Activated naive CD8-positive, alpha-beta T cell treated with anti-CD3 and anti-CD28 coated beads for 36 hours (primary cell): ENCODE results near the gene SYNGR3. TPM values are rescaled to one million over a fixed set of nuclear protein-coding genes. Genes with fewer than 3 reads are reported as not detected.

Experiments
- DNase-seq: peaks from one replicate; pipeline ENCODE4 v3.0.0; 2021
- H3K27ac Mint-ChIP-seq: one replicate; pipeline ENCODE4 v1.8.0; 2022; ENCODE audit warnings: mild to moderate bottlenecking, moderate library complexity, mixed read lengths
- H3K27me3 Mint-ChIP-seq: one replicate; pipeline ENCODE4 v1.8.0; 2022; ENCODE audit warnings: mild to moderate bottlenecking, mixed read lengths
- H3K36me3 Mint-ChIP-seq: one replicate; pipeline ENCODE4 v1.8.0; 2021; ENCODE audit warnings: mild to moderate bottlenecking, mixed read lengths
- H3K4me1 Mint-ChIP-seq: one replicate; pipeline ENCODE4 v1.8.0; 2021; ENCODE audit warnings: mixed read lengths
- H3K4me3 Mint-ChIP-seq: one replicate; pipeline ENCODE4 v1.8.0; 2022; ENCODE audit warnings: mild to moderate bottlenecking, moderate library complexity, mixed read lengths
- H3K9me3 Mint-ChIP-seq: one replicate; pipeline ENCODE4 v1.8.0; 2022; ENCODE audit warnings: mixed read lengths
- total RNA-seq, 2 experiments: library from RNA; stranded (reverse); gene quantifications; one replicate each; pipeline ENCODE4 v1.2.3, GENCODE V29; 2021

SYNGR3 gene
- total RNA-seq, 2 experiments from 2014 or later, result 2.0 to 3.5 TPM

DNA sequence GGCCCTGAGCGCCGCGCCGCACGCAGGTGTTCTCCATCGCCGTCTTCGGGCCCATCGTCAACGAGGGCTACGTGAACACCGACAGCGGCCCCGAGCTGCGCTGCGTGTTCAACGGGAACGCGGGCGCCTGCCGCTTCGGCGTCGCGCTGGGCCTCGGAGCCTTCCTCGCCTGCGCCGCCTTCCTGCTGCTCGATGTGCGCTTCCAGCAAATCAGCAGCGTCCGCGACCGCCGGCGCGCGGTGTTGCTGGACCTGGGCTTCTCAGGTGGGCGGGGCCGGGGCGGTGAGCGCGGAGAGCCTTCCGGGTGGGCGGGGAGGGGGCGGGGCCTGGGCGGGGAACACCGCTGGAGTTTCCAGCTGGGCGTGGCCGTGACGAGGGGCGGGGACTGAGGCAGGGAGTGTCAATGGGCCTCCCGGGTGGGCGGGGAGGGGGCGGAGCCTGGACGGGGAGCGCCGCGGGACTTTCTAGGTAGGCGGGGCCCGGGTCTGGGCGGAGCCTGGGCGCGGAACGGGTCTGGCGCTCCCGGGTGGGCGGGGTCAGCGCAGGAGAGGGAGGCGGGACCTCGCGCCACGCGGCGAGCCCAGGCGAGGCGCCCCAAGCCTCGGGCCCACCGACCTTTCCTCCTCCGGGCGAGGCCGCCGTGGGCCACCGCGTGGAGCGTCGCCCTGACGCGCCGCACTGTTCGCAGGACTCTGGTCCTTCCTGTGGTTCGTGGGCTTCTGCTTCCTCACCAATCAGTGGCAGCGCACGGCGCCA, 2.4 kb downstream of the SYNGR3 start:
- DNase-seq, result peak; percentile 92
- Mint-ChIP-seq H3K4me3 (no peak overlapping the region), H3K27me3 (peaks cover 32% of the 10 kb centered on the region), H3K36me3 (peaks cover 11% of the 10 kb centered on the region), H3K27ac (no peak overlapping the region), H3K4me1 (peaks cover 26% of the 10 kb centered on the region), H3K9me3 (no peaks in the 10 kb centered on the region)

- no peak overlapping the region for H3K27ac Mint-ChIP-seq
- no peak for DNase-seq
Observed at GRCh38 chr16:1992704-1993317, 3.0 kb downstream of the SYNGR3 start.

DNA sequence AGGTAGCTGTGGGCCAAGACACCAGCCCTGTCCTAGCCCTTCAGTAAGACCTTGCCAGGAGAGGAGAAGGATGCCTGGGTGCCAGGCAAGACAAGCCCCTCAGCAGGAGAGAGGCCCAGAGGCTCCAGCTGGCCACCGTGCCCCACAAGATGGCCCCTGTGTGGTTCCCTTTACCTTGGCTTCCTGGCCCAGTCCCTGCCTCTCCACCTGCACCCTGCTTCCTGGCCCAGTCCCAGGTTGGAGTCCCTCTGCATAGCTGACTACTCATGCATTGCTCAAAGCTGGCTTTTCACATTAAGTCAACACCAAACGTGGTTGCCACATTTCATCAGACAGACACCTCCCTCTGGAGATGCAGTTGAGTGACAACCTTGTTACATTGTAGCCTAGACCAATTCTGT, 4.0 kb downstream of the SYNGR3 start:
- Mint-ChIP-seq H3K27ac (no peak overlapping the region), H3K36me3 (peaks cover 13% of the 10 kb centered on the region), H3K27me3 (peaks cover 21% of the 10 kb centered on the region), H3K4me3 (no peak overlapping the region), H3K4me1 (peaks cover 25% of the 10 kb centered on the region), H3K9me3 (no peaks in the 10 kb centered on the region)
- DNase-seq, result no peak

More at GRCh38 chr16:1992704-1993317, 3.0 kb downstream of the SYNGR3 start:
- Mint-ChIP-seq H3K4me1 (peaks cover 28% of the 10 kb centered on the region), H3K36me3 (peaks cover 12% of the 10 kb centered on the region), H3K9me3 (no peaks in the 10 kb centered on the region), H3K4me3 (no peak overlapping the region), H3K27me3 (peaks cover 29% of the 10 kb centered on the region)

DNA sequence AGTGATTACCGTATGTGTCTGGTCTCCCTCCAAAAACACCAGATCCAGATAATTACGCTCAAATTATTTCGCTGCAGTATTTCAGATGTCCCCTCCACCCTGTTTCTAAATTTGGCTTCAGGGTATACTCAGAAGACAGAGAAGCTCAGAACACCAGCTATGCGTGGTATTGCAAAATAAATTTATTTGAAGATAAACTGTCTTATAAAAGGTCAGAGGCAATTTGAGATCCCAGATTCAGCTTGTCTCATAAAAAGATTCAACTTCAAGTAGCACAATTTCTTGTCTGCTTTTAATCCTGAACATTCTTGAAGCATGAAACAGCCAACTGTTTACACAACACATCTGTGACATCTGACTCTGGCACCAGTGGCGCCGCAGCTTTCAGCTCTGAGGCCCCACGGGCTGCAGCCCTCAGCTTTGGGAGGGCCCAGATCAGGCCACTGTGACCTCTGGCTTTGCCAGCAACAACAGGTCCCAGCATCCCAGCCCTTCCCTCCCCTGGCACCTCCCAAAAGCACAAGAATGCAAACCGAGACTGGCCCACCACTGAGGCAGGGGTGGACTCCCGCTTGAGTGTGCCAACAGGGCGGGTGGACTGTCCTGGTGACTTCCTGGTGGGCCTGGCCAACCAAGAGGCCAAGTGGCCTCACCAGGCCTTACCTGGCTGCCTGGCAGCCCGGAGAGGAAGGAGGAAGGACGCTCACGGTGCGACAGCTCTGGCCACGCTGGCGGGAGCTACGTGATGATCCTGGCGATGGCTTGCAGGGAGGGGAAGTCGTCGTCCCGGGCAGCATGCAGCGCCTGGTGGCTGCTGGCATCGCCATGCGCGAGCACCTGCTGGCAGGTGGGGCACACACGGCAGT, 8.0 kb downstream of the SYNGR3 start:
- Mint-ChIP-seq H3K27me3 (no peaks in the 10 kb centered on the region), H3K9me3 (no peaks in the 10 kb centered on the region), H3K36me3 (peaks cover 21% of the 10 kb centered on the region), H3K4me3 (no peak overlapping the region), H3K27ac (peak overlapping the region; percentile 12), H3K4me1 (peaks cover 14% of the 10 kb centered on the region)
- DNase-seq, result no peak

DNA sequence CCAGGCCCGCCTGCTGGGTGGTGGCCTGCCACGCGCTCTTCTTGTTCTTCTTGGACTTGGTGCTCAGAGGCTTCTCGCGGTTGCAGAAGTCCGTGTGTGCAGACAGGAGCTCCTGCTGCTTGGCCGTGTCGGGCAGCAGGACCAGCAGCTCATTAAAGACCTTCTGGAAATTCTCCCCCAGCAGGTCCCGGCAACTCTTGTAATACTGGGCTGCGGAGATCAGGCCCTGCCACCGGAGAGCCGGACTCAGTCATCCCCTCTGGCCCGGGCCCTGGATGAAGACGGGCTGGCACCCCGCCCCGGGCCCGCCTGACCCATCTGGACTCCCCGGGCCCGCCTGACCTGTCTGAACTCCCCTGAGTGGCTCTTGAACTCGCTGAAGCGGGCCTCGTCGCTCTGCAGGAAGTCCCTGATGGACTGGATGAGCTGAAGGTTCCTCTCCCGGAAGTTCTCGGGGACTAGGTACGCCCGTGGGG, 8.6 kb downstream of the SYNGR3 start:
- DNase-seq, result no peak
- H3K36me3 Mint-ChIP-seq, result peaks cover 21% of the 10 kb centered on the region
- peaks cover 12% of the 10 kb centered on the region for H3K4me1 Mint-ChIP-seq
- no peaks in the 10 kb centered on the region for H3K27me3 Mint-ChIP-seq
- no peaks in the 10 kb centered on the region for H3K9me3 Mint-ChIP-seq
- no peak overlapping the region for H3K4me3 Mint-ChIP-seq
- no peak overlapping the region for H3K27ac Mint-ChIP-seq

DNA sequence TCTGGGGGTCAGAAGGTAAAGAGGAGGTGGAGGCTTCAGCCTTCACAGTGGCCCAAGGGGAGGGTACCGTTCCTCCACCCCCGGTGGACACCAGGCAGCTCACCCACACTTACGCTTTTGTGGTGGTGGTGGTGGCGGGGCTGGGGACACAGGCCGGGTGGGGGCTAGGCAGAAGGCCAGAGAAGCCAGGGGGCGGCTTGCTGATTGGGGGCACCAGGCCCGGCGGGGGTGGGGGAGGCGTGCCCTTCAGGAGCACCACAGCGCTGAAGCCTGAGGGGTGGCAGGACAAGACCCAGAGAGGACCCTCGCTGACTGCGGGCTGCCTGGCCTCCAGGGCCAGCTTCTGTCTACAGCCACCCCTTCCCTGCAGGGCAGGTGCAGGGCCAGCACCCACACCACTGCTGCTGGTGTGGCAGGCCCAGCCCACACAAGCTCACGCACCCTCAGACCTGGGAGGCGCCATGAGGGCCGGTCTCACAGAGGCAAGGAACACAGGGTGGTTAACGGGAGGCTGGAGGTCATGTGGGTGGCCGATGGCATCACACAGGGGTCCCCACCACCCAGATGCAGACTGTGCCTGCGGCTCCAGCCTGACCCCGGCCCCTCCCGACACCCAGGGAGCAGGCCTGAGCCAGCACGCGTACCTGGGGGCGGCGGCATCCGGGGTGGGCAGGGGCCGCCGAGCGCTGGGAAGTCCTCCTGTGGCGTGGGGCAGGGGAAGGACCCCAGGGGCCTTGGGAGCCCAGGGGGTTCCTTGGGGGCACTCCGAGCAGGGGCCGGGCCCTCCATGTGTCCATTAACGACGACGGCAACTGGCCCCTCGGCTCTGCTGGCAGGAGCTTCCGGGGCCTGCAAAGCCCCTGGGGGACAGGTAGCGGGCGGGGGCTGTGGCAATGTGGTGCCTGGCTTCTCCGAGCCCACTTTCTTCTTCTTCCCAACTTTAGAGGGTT, 9.4 kb downstream of the SYNGR3 start:
- no peak overlapping the region for H3K4me3 Mint-ChIP-seq
- H3K27me3 Mint-ChIP-seq, result no peaks in the 10 kb centered on the region
- peaks cover 21% of the 10 kb centered on the region for H3K36me3 Mint-ChIP-seq
- DNase-seq, result no peak
- H3K9me3 Mint-ChIP-seq, result no peaks in the 10 kb centered on the region
- H3K27ac Mint-ChIP-seq, result no peak overlapping the region
- H3K4me1 Mint-ChIP-seq, result peaks cover 9% of the 10 kb centered on the region

- Mint-ChIP-seq H3K27me3 (no peaks in the 10 kb centered on the region), H3K36me3 (peaks cover 21% of the 10 kb centered on the region), H3K9me3 (no peaks in the 10 kb centered on the region), H3K27ac (no peak overlapping the region), H3K4me1 (peaks cover 11% of the 10 kb centered on the region), H3K4me3 (no peak overlapping the region)
- DNase-seq, result no peak
Observed at GRCh38 chr16:1999866-2000514, 10.2 kb downstream of the SYNGR3 start.

DNA sequence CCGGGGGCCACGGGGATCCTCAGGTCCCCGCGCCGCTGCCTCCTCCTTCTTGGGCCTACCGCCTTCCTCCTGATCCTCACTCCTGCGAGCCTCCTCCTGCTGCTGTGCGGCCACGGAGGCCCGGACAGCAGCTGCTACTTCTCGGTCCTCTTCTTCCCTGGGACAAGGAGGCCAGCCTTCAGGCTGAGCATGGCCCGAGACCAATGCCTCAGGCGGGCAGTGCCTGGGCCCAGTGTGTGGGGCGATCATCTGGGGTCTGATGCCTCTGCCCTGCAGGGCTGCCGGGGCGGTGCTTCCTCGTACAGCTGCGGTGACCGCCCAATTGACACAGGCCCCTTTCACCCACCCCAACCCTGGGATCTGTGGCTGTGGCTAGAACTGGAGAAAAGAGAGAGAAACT, 11.3 kb downstream of the SYNGR3 start:
- H3K4me1 Mint-ChIP-seq, result peaks cover 12% of the 10 kb centered on the region
- H3K36me3 Mint-ChIP-seq, result peaks cover 22% of the 10 kb centered on the region
- no peaks in the 10 kb centered on the region for H3K9me3 Mint-ChIP-seq
- DNase-seq, result no peak
- no peak overlapping the region for H3K27ac Mint-ChIP-seq
- no peak overlapping the region for H3K4me3 Mint-ChIP-seq
- H3K27me3 Mint-ChIP-seq, result no peaks in the 10 kb centered on the region

DNA sequence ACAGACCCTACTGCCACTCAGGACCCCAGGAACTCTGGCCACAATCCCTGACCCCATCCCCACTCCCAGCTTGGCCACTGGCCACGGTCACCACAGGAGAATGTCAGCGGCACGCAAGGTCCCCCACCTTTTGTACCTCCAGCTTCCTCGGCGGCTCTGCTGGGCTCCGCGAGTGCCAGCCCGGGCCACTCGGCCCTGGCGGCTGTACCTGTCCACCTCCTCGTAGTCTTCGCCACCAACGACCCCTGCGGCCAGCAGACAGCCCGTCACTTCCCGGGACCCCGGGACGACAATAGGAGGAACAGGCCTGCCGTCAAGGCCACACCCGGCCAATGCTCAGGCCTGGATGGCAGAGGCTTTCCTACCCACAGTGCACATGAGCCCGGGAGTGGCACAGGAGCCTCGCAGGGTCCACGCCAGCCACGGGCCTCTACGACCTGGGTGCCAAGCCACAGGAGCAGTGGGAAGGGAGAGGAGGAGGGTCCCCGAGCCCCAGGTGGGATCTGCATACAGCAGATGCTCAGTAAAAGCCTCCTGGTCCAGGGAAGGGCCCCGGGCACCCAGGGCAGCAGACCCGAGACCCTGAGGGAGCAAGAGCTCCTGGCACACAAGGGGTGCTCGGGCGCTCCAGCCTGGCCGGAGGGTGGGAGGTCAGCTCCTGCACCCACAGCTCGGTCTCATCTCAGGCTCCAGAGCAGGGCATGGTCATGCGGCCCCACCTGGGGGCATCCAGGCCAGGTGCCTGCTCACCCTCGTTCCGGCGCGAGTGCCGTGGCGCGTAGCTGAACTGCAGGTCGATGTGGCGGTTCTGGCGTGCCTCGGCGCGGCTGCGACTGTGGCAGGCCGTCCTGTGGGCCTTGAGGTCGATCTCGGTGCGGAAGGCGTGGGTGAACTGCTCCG, 11.9 kb downstream of the SYNGR3 start:
- no peaks in the 10 kb centered on the region for H3K27me3 Mint-ChIP-seq
- H3K4me3 Mint-ChIP-seq, result no peak overlapping the region
- peaks cover 11% of the 10 kb centered on the region for H3K4me1 Mint-ChIP-seq
- H3K27ac Mint-ChIP-seq, result no peak overlapping the region
- peaks cover 25% of the 10 kb centered on the region for H3K36me3 Mint-ChIP-seq
- DNase-seq, result no peak
- H3K9me3 Mint-ChIP-seq, result no peaks in the 10 kb centered on the region

- Mint-ChIP-seq H3K4me3 (no peak overlapping the region), H3K9me3 (no peaks in the 10 kb centered on the region), H3K4me1 (peaks cover 12% of the 10 kb centered on the region), H3K27me3 (no peaks in the 10 kb centered on the region), H3K27ac (no peak overlapping the region), H3K36me3 (peaks cover 27% of the 10 kb centered on the region)
- DNase-seq, result no peak
Observed at GRCh38 chr16:2002406-2003230, 12.8 kb downstream of the SYNGR3 start.

DNA sequence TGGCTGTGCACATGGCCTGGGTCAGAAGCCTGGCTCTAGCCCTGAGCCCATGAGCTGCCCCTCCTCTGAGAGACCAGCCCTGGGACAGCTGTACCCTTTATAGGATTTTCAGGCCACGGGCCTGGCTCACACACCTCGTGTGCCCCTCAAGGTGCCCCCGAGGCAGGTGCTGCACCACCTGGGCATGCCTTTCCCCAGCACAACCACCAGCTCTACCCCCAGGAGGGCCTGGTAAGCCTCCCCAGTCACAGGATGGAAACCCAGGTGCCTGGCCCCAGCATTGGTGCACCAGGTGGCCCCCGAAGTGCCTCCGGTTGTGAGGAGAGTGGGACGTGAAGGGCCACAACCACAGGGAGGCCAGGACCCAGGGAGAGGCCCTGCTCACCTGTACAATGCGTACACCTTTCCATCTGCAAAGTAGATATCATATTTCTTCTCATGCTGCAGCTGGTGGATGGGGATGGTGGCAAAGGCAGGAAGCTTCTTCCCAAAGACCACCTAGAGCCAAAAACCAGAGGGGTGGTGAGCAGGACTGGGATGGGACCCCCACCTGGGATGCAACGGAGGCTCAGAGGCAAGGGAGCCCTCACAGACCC, 13.6 kb downstream of the SYNGR3 start:
- no peak for DNase-seq
- H3K9me3 Mint-ChIP-seq, result no peaks in the 10 kb centered on the region
- peaks cover 17% of the 10 kb centered on the region for H3K4me1 Mint-ChIP-seq
- no peak overlapping the region for H3K27ac Mint-ChIP-seq
- H3K4me3 Mint-ChIP-seq, result no peak overlapping the region
- peaks cover 33% of the 10 kb centered on the region for H3K36me3 Mint-ChIP-seq
- no peaks in the 10 kb centered on the region for H3K27me3 Mint-ChIP-seq
